NCI-H2171 treated with DMSO at 0.1 percent for 48 hours (cell line): Measurements from ENCODE around the gene FAM90A26.
"Not testable (repeated sequence)": the region's sequence is repeated elsewhere in the genome, so short reads cannot be mapped to it uniquely, and the experiment has no call there.

Experiments used
- DNase-seq: peaks from one replicate; lab custom pipeline; 2025; lab: John Stamatoyannopoulos, UW

FAM90A26 gene

GRCh38 chr4:9158392-9158791 lies 11.8 kb upstream of the FAM90A26 start:
- DNase-seq, result not testable (repeated sequence)

GRCh38 chr4:9160046-9160445 lies 10.2 kb upstream of the FAM90A26 start:
- not testable (repeated sequence) for DNase-seq

- not testable (repeated sequence) for DNase-seq
These were observed 4.2 kb upstream of the FAM90A26 start for GRCh38 chr4:9165990-9166389.

GRCh38 chr4:9210357-9210756 lies 40.1 kb downstream of the FAM90A26 start, which contains the start of gene USP17L10:
TSS of gene USP17L10 (plus strand) at chr4:9210657. CDS start at chr4:9210657, 0 bp downstream.
- DNase-seq, result not testable (repeated sequence)

GRCh38 chr4:9214701-9215100 lies 44.5 kb downstream of the FAM90A26 start:
- not testable (repeated sequence) for DNase-seq

GRCh38 chr4:9215105-9215504 lies 44.9 kb downstream of the FAM90A26 start, which contains the start of gene USP17L11:
TSS of gene USP17L11 (plus strand) at chr4:9215405. CDS start at chr4:9215405, 0 bp downstream.
- DNase-seq, result not testable (repeated sequence)

- not testable (repeated sequence) for DNase-seq
These were observed 49.6 kb downstream of the FAM90A26 start, which contains the start of gene USP17L12 for GRCh38 chr4:9219852-9220251. TSS of gene USP17L12 (plus strand) at chr4:9220152. CDS start at chr4:9220152, 0 bp downstream.

GRCh38 chr4:9224596-9224995 lies 54.4 kb downstream of the FAM90A26 start, which contains the start of gene USP17L13:
TSS of gene USP17L13 (plus strand) at chr4:9224896. CDS start at chr4:9224896, 0 bp downstream.
- DNase-seq, result not testable (repeated sequence)
